Suprapubic skin (tissue), 4 donors: ENCODE results near the gene CHCT1.

Experiments
- CTCF ChIP-seq, 2 donors: fragments of 200-600 bp in 1 of 2; fragments of 450-650 bp in 1 of 2; sonication (generic) in 1 of 2; IDR thresholded peaks; one replicate each; pipeline ENCODE4 v1.5.1; 2016 to 2019; ENCODE audit warnings: antibody characterized with exemption in 2 of 2, mild to moderate bottlenecking in 1 of 2, moderate library complexity in 1 of 2
- EP300 ChIP-seq: sonication (generic); formaldehyde crosslinking; IDR thresholded peaks from one replicate; pipeline ENCODE4 v1.6.1; 2017; ENCODE audit warnings: antibody characterized with exemption
- POLR2A ChIP-seq, 2 donors: fragments of 450-650 bp; IDR thresholded peaks; one replicate each; pipeline ENCODE4 v1.6.1; 2017; ENCODE audit warnings: antibody characterized with exemption in 2 of 2, mild to moderate bottlenecking in 2 of 2, moderate library complexity in 2 of 2
- POLR2AphosphoS5 ChIP-seq, 3 donors: sonication (generic); formaldehyde crosslinking; IDR thresholded peaks; one replicate each; pipeline ENCODE4 v1.6.1; 2017; ENCODE audit warnings: antibody characterized with exemption in 3 of 3

- TF ChIP-seq POLR2A (IDR thresholded peaks at IDR 0.05) = no peak
- TF ChIP-seq EP300 = no peak
- no peak for TF ChIP-seq CTCF (IDR thresholded peaks at IDR 0.05)
- no peak for TF ChIP-seq POLR2AphosphoS5 (IDR thresholded peaks at IDR 0.05)
Observed at GRCh38 chr17:60422162-60422665, at the start of gene CHCT1.
